ENCODE results near the gene GANAB. TPM values are rescaled to one million over a fixed set of nuclear protein-coding genes. Genes with fewer than 3 reads are reported as not detected.

Gene GANAB
- total and polyA plus RNA-seq, 2 of the 13 experiments (the other 11 are each of a cell fraction or from before 2014, with no cell fraction given), result 99.5 to 234 TPM

DNA sequence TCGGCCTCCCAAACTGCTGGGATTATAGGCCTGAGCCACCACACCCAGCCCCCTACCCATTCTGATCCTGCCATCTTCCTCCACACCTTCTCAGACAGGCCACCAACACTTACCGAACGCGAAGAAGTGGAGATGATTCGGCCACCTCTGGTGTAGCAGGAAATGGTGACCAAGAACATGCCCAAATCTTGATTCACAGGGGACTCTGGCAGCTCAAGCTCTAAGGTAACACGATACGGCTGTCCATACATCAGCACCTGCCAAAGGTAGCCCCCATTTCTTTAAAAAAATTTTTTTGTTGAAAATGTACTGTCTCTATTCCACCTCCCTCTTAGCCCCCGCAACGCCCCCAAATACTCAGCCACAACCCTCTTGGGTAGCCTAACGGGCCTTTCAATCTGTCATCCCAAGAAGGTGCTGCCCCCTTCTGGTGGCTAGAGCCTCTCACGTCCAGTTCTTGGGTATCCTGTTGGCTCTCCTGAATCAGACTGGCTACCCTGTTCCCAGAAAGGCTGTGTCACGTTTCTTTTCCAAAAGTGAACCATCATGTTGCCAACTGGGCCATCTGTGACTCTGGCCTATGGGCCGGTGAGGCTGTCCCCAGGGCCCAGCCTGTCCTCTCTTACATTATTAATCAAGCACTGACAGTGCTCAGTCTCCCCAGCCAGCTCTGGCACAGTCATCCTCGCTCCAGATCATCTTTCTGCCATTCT, 48.2 kb upstream of the GANAB start (continued):
- no peak for TF ChIP-seq STAT6 (CRISPR knock-in tag; IDR thresholded peaks at IDR 0.05; ENCODE audit: borderline replicate concordance)
- TF ChIP-seq PATZ1 (CRISPR knock-in tag; IDR thresholded peaks at IDR 0.05), result peak; percentile 35; the same call in 1 of the 2 replicates
- peak; percentile 72 for TF ChIP-seq STAG1 (CRISPR knock-in tag; IDR thresholded peaks at IDR 0.05)
- TF ChIP-seq ZBTB49 (CRISPR knock-in tag; IDR thresholded peaks at IDR 0.05; ENCODE audit: borderline replicate concordance), result no peak
- no peak for TF ChIP-seq ZNF337 (CRISPR knock-in tag; IDR thresholded peaks at IDR 0.05; ENCODE audit: borderline replicate concordance, low read depth)
- TF ChIP-seq ZNF234 (CRISPR knock-in tag; conservative IDR thresholded peaks at IDR 0.05), result no peak
- TF ChIP-seq MEIS2 (CRISPR knock-in tag; IDR thresholded peaks at IDR 0.05), result no peak
- TF ChIP-seq ZNF143 (CRISPR knock-in tag; IDR thresholded peaks at IDR 0.05), result no peak
- TF ChIP-seq FOXM1 (CRISPR knock-in tag; IDR thresholded peaks at IDR 0.05), result no peak
- 0 out of 2 replicates have a peak, but pooled peaks have one; percentile 32 for TF ChIP-seq ZBTB38 (CRISPR knock-in tag; IDR thresholded peaks at IDR 0.05)
- peak; percentile 50 for TF ChIP-seq XRCC5 (optimal IDR thresholded peaks at IDR 0.05; ENCODE audit: low read length)
- TF ChIP-seq NCOA1 (CRISPR knock-in tag; IDR thresholded peaks at IDR 0.05), result no peak
- TF ChIP-seq AGO2 (optimal IDR thresholded peaks at IDR 0.05; ENCODE audit: low read depth, low read length), result no peak
- peak; percentile 85 for TF ChIP-seq CTCF (CRISPR knock-in tag; IDR thresholded peaks at IDR 0.05)
- TF ChIP-seq ZNF235 (CRISPR knock-in tag; IDR thresholded peaks at IDR 0.05; ENCODE audit: borderline replicate concordance), result no peak
